Measurements from ENCODE around the gene CCS. TPM values are rescaled to one million over a fixed set of nuclear protein-coding genes. Genes with fewer than 3 reads are reported as not detected.

Gene CCS
- total RNA-seq, 1 experiment from 2014 or later, result 34.2 TPM

GRCh38 chr11:66626382-66626781 is 33.4 kb downstream of the CCS start:
- Mint-ChIP-seq H3K4me1 (ENCODE audit: low read depth, unreplicated experiment) (peaks cover 14% of the 10 kb centered on the region), H3K9me3 (ENCODE audit: low read depth, unreplicated experiment) (no peaks in the 10 kb centered on the region), H3K36me3 (ENCODE audit: insufficient read depth, unreplicated experiment) (peaks cover 61% of the 10 kb centered on the region), H3K27ac (ENCODE audit: unreplicated experiment) (no peak overlapping the region), H3K27me3 (ENCODE audit: unreplicated experiment) (no peaks in the 10 kb centered on the region), H3K4me3 (ENCODE audit: low read depth, unreplicated experiment) (no peak overlapping the region)
- CTCF ChIA-PET, result no interaction called here
- BruUV-seq (replicated peaks), result no TSS peak
- no peak for TF ChIP-seq CTCF (IDR thresholded peaks at IDR 0.05; ENCODE audit: unreplicated experiment)
- no peak for DNase-seq
- intact Hi-C loops (cut with micrococcal nuclease; ENCODE audit: unreplicated experiment), result no loop called here

- no peak for TF ChIP-seq CTCF (IDR thresholded peaks at IDR 0.05; ENCODE audit: unreplicated experiment)
- no TSS peak for BruUV-seq (replicated peaks)
- H3K9me3 Mint-ChIP-seq (ENCODE audit: low read depth, unreplicated experiment), result no peaks in the 10 kb centered on the region
- H3K27me3 Mint-ChIP-seq (ENCODE audit: unreplicated experiment), result no peaks in the 10 kb centered on the region
- no peak for DNase-seq
- intact Hi-C loops (cut with micrococcal nuclease; ENCODE audit: unreplicated experiment), result no loop called here
- no peak overlapping the region for H3K27ac Mint-ChIP-seq (ENCODE audit: unreplicated experiment)
- peaks cover 56% of the 10 kb centered on the region for H3K36me3 Mint-ChIP-seq (ENCODE audit: insufficient read depth, unreplicated experiment)
- no peak overlapping the region for H3K4me3 Mint-ChIP-seq (ENCODE audit: low read depth, unreplicated experiment)
- CTCF ChIA-PET, result no interaction called here
- peaks cover 14% of the 10 kb centered on the region for H3K4me1 Mint-ChIP-seq (ENCODE audit: low read depth, unreplicated experiment)
Measured at GRCh38 chr11:66626926-66627325, 33.9 kb downstream of the CCS start.

GRCh38 chr11:66628061-66628603 is 35.1 kb downstream of the CCS start:
- intact Hi-C loops (cut with micrococcal nuclease; ENCODE audit: unreplicated experiment), result no loop called here
- DNase-seq, result no peak
- CTCF ChIA-PET, result interaction anchor here (0.6 to 1.7 kb wide), 2 partner anchors 10 to 12 kb away, joined by 3 read pairs; partner anchors contain the start of genes RBM14 and RBM4
- no peak overlapping the region for H3K27ac Mint-ChIP-seq (ENCODE audit: unreplicated experiment)
- no peak for TF ChIP-seq CTCF (IDR thresholded peaks at IDR 0.05; ENCODE audit: unreplicated experiment)
- BruUV-seq (replicated peaks), result no TSS peak
- H3K4me3 Mint-ChIP-seq (ENCODE audit: low read depth, unreplicated experiment), result no peak overlapping the region
- peaks cover 10% of the 10 kb centered on the region for H3K4me1 Mint-ChIP-seq (ENCODE audit: low read depth, unreplicated experiment)
- H3K27me3 Mint-ChIP-seq (ENCODE audit: unreplicated experiment), result no peaks in the 10 kb centered on the region
- no peaks in the 10 kb centered on the region for H3K9me3 Mint-ChIP-seq (ENCODE audit: low read depth, unreplicated experiment)
- H3K36me3 Mint-ChIP-seq (ENCODE audit: insufficient read depth, unreplicated experiment), result peaks cover 49% of the 10 kb centered on the region

GRCh38 chr11:66629356-66629755 is 36.4 kb downstream of the CCS start:
- no peak for DNase-seq
- BruUV-seq (replicated peaks), result no TSS peak
- Mint-ChIP-seq H3K27ac (ENCODE audit: unreplicated experiment) (no peak overlapping the region), H3K9me3 (ENCODE audit: low read depth, unreplicated experiment) (no peaks in the 10 kb centered on the region), H3K4me3 (ENCODE audit: low read depth, unreplicated experiment) (no peak overlapping the region), H3K27me3 (ENCODE audit: unreplicated experiment) (no peaks in the 10 kb centered on the region), H3K4me1 (ENCODE audit: low read depth, unreplicated experiment) (no peaks in the 10 kb centered on the region), H3K36me3 (ENCODE audit: insufficient read depth, unreplicated experiment) (peaks cover 45% of the 10 kb centered on the region)
- CTCF ChIA-PET, result interaction anchor here (1.7 kb wide), 1 partner anchor 9 kb away, joined by 3 read pairs; the partner anchor contains the start of gene RBM4
- intact Hi-C loops (cut with micrococcal nuclease; ENCODE audit: unreplicated experiment), result no loop called here
- TF ChIP-seq CTCF (IDR thresholded peaks at IDR 0.05; ENCODE audit: unreplicated experiment), result no peak
